NCI-H2196 (cell line): ENCODE measurements around the gene THBS2.
"Not testable (repeated sequence)": the region's sequence is repeated elsewhere in the genome, so short reads cannot be mapped to it uniquely, and the experiment has no call there.

Experiments used
- DNase-seq: peaks from one replicate; lab custom pipeline; 2025; ENCODE audit not compliant: unreplicated experiment; lab: John Stamatoyannopoulos, UW

THBS2 gene

GRCh38 chr6:169232507-169232931 lies 21.1 kb downstream of the THBS2 start:
- DNase-seq: no peak

DNA sequence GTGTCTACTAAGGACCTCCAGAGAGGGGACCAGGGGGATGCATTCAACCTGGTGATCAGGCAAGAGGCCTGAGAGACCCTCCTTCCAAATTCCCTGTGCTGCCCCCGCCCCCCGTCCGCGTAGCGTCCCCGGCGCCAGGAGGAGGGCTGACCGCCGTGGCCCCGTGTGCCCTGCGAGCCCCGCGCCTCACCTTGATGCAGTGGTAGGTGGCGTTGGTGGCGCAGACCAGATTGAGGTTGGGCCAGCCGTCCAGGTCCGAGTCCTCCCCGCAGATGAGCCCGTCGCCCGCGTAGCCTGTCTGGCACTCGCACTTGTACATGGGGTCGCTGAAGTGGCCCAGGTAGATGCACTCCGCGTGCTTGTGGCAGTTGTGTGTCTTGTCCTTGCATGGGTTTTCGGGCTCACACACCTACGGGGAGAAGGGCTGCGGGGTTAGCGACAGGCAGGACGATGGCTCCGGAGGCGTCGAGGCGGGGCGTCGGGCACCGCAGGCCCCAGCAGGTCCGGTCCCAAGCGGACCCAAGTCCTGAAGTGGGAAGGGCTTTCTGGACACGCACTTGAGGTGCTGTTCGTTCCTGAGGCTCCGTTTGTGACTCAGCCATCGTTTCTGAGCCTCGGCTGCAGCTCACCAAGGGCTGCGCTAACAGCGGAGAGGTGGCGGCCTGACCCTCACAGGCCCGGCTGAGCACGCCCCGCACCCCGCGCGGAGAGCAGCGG lies 21.7 kb downstream of the THBS2 start:
- DNase-seq: no peak

DNA sequence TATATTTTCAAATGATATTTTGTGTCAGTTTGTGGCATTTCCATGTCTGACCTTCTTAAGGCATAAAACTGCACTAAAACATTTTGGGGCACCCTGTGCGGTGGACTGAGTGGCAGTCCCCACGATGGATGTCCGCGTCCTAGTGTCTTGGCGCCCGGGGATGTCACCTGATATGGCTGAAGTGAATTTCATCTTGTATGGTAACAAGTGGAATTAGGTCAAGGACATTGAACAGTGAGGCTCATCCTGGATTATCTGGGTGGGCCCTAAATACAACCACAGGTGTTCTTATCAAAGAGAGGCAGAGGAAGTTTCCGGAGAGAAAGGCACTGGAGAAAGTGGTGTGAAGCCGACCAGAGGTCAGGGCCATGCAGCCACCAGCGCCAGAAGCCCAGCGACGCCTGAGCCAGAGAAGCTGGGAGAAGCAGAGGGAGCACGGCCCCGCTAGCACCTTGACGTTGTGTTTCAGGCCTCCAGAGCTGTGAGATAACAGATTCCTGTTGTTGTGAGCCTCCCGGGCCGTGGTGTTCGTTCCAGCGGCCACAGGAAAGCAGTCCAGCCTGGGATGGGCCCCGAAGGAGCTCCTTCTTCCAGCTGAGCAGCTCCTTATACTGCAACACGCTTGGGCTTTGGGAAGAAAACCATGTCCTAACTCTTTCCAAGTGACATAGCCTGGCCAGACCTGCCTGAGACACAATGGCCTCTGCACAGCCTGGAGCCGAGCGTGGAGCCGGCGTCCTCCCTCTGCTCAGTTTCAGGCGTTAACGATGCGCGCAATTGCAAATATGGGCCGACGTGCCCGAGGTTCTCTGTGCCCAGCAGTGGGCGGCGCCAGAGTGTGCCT lies 22.5 kb downstream of the THBS2 start:
- no peak for DNase-seq

DNA sequence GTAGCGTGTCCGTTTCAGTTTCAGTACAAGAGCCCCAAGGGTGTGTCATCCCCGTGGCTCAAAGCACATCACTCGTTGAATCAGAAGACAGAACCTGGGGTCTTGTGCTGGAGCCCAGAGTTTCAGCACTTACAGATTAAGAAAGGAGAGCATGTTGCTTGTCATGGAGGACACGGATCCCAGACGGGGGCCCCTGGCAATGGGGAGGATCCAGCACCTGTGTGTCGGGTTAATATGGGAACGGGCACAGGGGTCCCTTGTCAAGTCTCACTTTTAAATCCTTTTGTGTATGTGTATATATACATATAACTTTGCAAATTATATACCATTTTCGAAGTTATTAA lies 23.4 kb downstream of the THBS2 start:
- DNase-seq: no peak

DNA sequence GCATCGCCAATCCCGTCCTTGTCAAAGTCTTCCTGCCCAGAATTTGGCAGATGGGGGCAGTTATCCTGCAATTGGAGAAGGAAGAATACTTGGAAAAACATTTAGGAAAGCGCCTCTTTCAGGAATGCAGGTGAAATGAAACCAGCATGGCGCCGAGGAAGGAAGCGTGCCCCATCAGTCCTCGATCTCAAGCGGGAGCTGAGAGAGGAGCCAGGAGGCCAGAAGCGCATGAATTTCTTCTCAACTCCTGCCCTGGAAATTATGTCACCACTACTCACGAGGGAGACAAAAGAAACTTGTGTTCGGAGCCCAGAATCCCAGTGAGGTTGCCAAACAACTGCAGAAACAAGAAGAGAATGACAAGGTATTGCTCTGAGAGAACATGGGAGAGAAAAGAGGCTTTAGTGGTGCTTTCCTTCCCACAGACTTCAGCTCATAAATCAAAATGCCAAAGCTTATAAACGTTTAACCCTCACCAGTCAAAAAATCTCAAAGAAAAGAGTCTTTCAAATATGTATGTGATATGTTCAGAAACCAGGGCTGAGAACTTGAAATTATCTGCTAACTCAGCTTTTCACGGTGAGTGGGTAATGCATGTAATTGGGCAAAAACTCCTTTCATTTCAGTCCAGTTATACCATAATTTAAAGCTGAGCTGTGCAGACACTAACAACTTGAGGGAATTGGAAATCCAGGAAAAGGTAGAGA lies 23.9 kb downstream of the THBS2 start:
- no peak for DNase-seq

DNA sequence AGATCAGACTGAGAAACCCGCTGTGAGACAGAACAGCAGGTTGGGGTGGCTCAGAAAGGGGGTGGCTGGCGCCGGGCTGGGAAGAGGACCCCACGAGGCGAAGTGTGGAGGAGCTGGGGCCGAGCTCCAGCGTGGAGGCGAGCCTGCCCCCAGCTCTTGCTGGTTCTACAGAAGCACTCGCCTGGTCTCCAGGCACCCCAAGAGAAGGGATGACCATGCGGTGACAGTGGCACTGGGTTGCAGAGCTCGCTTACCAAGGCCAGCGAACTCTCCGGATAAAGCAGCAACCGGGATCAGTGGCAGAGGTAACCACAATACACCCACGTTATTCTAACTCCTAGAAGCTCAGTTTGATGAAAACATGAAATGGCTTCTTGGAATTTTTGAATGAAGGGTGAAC lies 26.5 kb downstream of the THBS2 start:
- DNase-seq: no peak

DNA sequence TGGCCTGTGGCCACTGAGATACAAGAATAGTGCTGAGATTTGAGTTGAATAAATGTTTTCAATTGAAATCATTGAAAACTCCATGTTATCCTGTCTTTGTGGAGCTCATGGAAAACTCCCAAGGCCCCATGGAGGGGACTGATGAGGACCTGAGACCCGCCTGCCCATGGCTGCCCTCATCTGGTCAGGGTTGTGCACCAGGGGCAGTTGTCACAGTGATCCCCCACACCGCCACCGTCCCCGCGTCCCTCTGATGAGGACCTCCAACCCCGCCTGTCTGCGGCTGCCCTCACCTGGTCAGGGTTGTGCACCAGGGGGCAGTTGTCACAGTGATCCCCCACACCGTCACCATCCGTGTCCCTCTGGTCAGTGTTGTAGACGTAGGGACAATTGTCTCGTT lies 27.8 kb downstream of the THBS2 start:
- DNase-seq: no peak

GRCh38 chr6:169225131-169225576 lies 28.5 kb downstream of the THBS2 start:
- DNase-seq: no peak

DNA sequence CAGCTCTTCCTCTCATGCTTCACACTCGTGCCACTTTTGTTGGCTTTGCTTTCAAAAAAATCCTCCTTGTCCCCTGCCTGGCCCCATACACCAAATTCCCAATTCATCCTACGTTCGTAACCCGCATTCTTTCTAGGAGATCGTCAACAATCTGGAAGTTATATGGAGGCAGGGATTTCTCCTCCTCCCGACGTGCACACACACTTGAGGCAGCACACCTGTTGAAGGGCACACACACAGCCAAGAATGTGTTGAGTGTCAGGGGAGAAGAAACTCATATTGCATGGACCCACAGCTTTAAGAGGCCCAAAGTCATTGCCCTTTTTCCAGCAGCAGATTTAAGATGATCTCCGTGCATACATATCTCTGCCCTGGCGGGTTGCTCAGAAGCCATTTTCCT lies 28.9 kb downstream of the THBS2 start:
- no peak for DNase-seq

- no peak for DNase-seq
Measured at GRCh38 chr6:169224185-169224695, 29.4 kb downstream of the THBS2 start.

DNA sequence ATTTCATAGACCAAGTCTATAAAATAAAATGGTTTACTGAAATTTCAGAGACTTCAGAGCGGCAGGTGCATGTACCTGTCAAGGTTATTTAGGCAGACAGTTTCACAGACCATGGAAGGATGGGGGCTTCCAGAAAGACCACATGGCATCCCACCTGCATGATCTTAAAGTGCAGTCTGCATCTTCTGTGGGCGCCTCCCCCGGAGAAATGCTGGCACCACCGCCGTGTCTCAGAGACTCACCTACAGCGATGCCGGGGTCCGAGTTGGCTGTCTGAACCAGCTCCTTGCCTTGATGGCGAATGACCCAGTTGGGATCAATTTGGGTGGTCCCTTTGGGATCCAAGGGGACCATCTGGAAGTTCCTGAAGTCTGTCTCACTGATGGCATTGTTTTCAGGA lies 30.6 kb downstream of the THBS2 start:
- no peak for DNase-seq

DNA sequence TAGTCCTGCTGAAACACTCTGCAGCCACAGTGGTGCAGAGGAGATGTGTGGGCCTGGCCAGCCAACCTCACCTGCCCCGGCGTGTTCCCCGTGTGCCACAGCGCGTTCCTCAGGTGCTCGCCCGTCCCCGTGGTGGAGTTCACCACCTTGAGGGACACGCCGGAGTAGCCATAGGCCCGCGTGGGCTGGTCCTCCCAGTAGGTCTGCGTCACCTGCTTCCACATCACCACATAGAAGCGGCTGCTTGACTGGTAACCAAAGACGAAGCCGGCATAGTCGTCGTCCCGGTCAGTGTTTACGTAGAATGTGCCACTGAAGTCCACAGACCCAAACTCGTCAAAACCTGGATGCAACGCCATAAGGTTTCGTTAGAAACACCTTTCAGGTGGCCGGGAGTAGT lies 31.5 kb downstream of the THBS2 start:
- DNase-seq: no peak

GRCh38 chr6:169221264-169221663 lies 32.4 kb downstream of the THBS2 start:
- DNase-seq: no peak

DNA sequence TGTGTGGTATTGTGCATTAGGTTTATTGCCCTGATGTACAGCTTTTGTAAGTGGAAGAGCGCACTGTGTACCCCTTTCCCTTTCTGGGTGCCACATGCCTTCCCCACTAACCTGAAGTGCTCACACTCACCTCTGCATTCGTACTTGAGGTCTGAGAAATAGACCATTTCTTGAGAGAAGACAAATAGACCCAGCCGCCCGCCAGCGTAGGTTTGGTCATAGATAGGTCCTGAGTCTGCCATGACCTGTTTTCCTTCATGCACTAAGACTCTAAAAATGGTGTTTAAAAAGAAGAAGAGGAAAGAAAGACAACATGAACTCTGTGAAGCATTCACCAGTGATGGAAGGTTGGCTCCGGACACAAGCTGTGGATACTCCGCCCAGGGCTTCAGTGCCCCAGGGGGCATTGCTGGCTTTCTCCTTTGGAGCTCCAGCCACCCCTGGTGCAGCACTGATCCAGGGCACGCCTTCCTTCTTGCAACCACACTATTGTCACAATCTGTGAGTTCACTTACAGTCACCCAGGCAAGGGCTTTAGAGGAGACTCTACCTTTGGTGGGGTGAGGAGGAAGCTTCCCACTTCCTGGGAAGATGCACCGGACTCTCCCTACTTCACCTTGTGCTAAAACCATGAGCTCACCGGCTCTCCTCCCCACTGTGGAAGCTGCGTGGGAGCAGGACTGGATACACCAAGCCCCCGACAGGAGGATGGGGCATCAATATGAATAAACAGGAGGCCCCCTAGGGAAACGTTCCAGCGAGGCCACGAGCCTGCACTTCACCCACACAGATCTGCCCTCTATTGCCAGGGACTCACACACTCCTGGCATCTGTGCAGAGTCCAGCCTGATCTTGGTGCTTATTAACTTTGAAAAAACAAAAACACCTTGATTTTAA lies 33.3 kb downstream of the THBS2 start:
- DNase-seq: no peak

DNA sequence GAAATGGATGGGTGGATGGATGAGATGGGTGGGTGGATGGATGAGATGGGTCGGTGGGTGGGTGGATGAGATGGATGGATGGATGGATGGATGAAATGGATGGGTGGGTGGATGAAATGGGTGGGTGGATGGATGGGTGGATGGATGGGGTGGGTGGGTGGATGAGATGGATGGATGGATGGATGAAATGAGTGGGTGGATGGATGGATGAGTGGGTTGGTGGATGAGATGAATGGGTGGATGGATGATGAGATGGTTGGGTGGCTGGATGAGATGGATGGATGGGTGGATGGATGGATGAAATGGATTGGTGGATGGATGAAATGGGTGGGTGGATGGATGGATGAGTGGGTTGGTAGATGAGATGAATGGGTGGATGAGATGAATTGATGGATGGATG lies 35.7 kb downstream of the THBS2 start:
- DNase-seq: no peak

DNA sequence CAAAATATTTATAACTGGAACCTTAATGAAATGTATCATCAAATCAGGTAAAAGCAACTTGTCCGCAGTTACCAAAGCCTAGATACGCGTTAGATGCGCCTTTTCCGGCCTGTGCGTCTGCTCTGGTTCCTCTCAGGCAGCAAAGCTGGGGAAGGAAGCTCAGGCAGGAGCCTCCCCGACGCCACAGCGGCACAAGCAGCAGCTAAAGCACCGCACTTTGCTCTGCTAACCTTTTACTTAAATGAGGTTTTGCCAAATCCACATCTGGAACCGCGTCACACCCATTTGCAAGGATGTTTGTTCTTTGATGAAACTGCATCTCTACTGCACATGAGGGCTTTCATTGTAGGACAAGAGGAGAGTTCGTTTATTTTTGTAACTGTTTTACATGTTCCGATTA lies 36.8 kb downstream of the THBS2 start:
- no peak for DNase-seq

- no peak for DNase-seq
Measured at GRCh38 chr6:169215201-169215681, 38.4 kb downstream of the THBS2 start.

- DNase-seq: not testable (repeated sequence)
Measured at GRCh38 chr6:169214789-169215188, 38.9 kb downstream of the THBS2 start.

- no peak for DNase-seq
Measured at GRCh38 chr6:169213814-169214520, 39.7 kb downstream of the THBS2 start.
